Suprapubic skin (tissue), 4 donors: ENCODE data around the gene SAAL1. TPM values are rescaled to one million over a fixed set of nuclear protein-coding genes. Genes with fewer than 3 reads are reported as not detected.

Experiments used
- DNase-seq, 2 donors: peaks; one replicate each; pipeline ENCODE4 v3.0.0-alpha.2; 2019; ENCODE audit warnings: low spot score in 2 of 2
- H3K27ac ChIP-seq: fragments of 200-600 bp; sonication (generic); one replicate; pipeline ENCODE4 v1.5.1; 2019
- H3K27me3 ChIP-seq: fragments of 200-600 bp; sonication (generic); one replicate; pipeline ENCODE4 v1.5.1; 2019
- H3K36me3 ChIP-seq: fragments of 200-600 bp; sonication (generic); one replicate; pipeline ENCODE4 v1.5.1; 2019
- H3K4me1 ChIP-seq: fragments of 200-600 bp; sonication (generic); one replicate; pipeline ENCODE4 v1.5.1; 2019
- H3K4me3 ChIP-seq: fragments of 200-600 bp; sonication (generic); one replicate; pipeline ENCODE4 v1.5.1; 2019; ENCODE audit warnings: mild to moderate bottlenecking
- H3K9me3 ChIP-seq: fragments of 200-600 bp; sonication (generic); one replicate; pipeline ENCODE4 v1.5.1; 2019
- CTCF ChIP-seq, 2 donors: fragments of 200-600 bp in 1 of 2; fragments of 450-650 bp in 1 of 2; sonication (generic) in 1 of 2; IDR thresholded peaks; one replicate each; pipeline ENCODE4 v1.5.1; 2016 to 2019; ENCODE audit warnings: antibody characterized with exemption in 2 of 2, mild to moderate bottlenecking in 1 of 2, moderate library complexity in 1 of 2
- EP300 ChIP-seq: sonication (generic); formaldehyde crosslinking; IDR thresholded peaks from one replicate; pipeline ENCODE4 v1.6.1; 2017; ENCODE audit warnings: antibody characterized with exemption
- POLR2A ChIP-seq, 2 donors: fragments of 450-650 bp; IDR thresholded peaks; one replicate each; pipeline ENCODE4 v1.6.1; 2017; ENCODE audit warnings: antibody characterized with exemption in 2 of 2, mild to moderate bottlenecking in 2 of 2, moderate library complexity in 2 of 2
- POLR2AphosphoS5 ChIP-seq, 3 donors: sonication (generic); formaldehyde crosslinking; IDR thresholded peaks; one replicate each; pipeline ENCODE4 v1.6.1; 2017; ENCODE audit warnings: antibody characterized with exemption in 3 of 3
- WGBS: methylation state at CpG from one replicate; pipeline ENCODE4 v1.1.5; 2018; 5-methylcytosine and 5-hydroxymethylcytosine counted together
- total RNA-seq, 4 donors: library from RNA; depleted of rRNA; stranded (reverse); fragments of >200 nt; gene quantifications; one replicate each; pipeline ENCODE4 v1.1.0, GENCODE V29; 2016

The SAAL1 gene
- total RNA-seq, 4 donors from 2014 or later = 7.1 to 19.1 (median 7.3) TPM

DNA sequence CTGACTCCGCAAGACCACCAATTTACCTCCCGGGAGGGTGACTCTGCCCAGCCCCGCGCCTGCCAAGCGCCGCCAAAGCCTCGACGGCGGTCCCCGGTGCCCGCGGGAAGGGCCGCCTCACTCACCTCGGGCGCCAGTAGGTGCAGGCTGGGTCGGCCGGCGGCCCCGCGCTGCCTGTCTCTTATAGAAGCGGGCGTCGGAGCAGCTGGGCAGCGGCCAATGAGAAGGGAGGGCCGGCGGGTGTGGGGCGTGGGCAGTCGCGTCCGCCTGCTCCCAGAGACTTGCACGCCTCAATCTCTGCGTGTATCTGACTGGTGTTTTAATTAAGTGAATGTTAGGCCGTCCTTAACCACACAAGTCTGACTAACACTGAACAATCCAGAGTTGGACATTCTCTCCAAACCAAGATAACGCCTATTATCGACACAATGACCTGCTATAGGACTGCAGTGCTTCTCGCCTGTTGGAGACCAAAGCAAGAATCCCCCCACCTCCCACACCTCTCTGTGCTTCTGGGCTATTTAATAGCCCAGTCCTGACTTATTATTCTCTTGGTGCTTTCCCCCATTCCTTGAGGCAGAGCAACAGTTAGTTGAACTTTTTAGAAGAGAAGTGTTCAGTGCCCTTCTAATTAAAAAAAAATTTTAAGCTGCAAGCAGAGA is 59.6 kb downstream of the SAAL1 start, which contains the start of gene TPH1:
TSS of gene TPH1 (minus strand) at position 154 of the 662 bp plus-strand sequence. CDS start 5,507 bp downstream, outside the sequence.
- no peak for DNase-seq
- WGBS = 15% methylated on average over 6 of the region's 36 CpGs
- peaks cover 12% of the 10 kb centered on the region for H3K27me3 ChIP-seq
- no peaks in the 10 kb centered on the region for H3K9me3 ChIP-seq
- TF ChIP-seq EP300 = no peak
- peak within 1 kb of the TSS; percentile 24 for H3K4me3 ChIP-seq
- no peak within 1 kb of the TSS for H3K27ac ChIP-seq
- H3K36me3 ChIP-seq = no peaks in the 10 kb centered on the region
- H3K4me1 ChIP-seq = peaks cover 11% of the 10 kb centered on the region

DNA sequence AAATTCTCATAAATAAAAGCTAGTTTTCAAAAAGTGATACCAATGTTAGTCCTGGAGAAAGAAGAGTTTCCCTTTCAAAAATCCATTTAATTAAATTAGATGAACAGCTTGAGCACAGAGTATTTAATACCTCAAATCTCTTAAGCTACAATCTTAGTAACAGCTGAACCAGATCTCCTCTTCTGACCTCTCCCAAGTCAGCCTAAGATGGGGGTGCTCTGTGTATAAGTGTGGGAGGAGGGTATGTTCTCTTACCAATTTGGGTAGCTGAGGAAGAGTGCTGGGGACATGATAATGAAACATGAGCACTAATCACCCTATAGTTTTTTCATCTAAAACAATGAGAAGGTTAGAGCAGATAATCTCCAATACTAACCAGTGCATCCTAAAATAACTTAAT is 69.4 kb downstream of the SAAL1 start:
- H3K36me3 ChIP-seq = no peaks in the 10 kb centered on the region
- H3K27ac ChIP-seq = no peak overlapping the region
- no peaks in the 10 kb centered on the region for H3K27me3 ChIP-seq
- no peak for DNase-seq
- TF ChIP-seq CTCF (IDR thresholded peaks at IDR 0.05) = no peak
- no peak for TF ChIP-seq POLR2A (IDR thresholded peaks at IDR 0.05)
- no peak for TF ChIP-seq EP300
- TF ChIP-seq POLR2AphosphoS5 (IDR thresholded peaks at IDR 0.05) = no peak
- no peak overlapping the region for H3K4me3 ChIP-seq
- no peaks in the 10 kb centered on the region for H3K4me1 ChIP-seq
- no peaks in the 10 kb centered on the region for H3K9me3 ChIP-seq

Other genes with a start within 250 kb of the SAAL1 start
- gene SERGEF, start 93.0 kb downstream of the SAAL1 start, total RNA-seq = 10 to 100 TPM; 24.1 to 37.4 (median 29.9) TPM
- 1 to 10 TPM in 1 of 4 donors, under 1 TPM in 3; 0.19 to 1.9 (median 0.40) TPM for gene TPH1, start 59.8 kb downstream of the SAAL1 start, total RNA-seq
- gene MRGPRX3, start 26.5 kb upstream of the SAAL1 start, total RNA-seq = not detected
- not detected for gene MRGPRX4, start 66.8 kb upstream of the SAAL1 start, total RNA-seq
- 1 to 10 TPM in 1 of 4 donors, not detected in 3; 5.1 TPM for gene SAA4, start 130.7 kb upstream of the SAAL1 start, total RNA-seq
- gene SAA2, start 142.6 kb upstream of the SAAL1 start, total RNA-seq = 10 to 100 TPM in 3 of 4 donors, not detected in 1; 15.0 to 30.4 (median 16.2) TPM
- gene SAA1, start 160.2 kb upstream of the SAAL1 start, total RNA-seq = 10 to 100 TPM; 10.5 to 79.1 (median 49.1) TPM
- gene HPS5, start 216.1 kb upstream of the SAAL1 start, total RNA-seq = 10 to 100 TPM; 14.9 to 27.0 (median 22.6) TPM
- 100 to 1,000 TPM in 1 of 4 donors, 10 to 100 TPM in 3; 48.6 to 121 (median 50.4) TPM for gene GTF2H1, start 216.5 kb upstream of the SAAL1 start, total RNA-seq